Renal cortical epithelial cell (primary cell): Measurements from ENCODE around the gene TMEM176A. TPM values are rescaled to one million over a fixed set of nuclear protein-coding genes. Genes with fewer than 3 reads are reported as not detected.
"Not testable (repeated sequence)": the region's sequence is repeated elsewhere in the genome, so short reads cannot be mapped to it uniquely, and the experiment has no call there.

Experiments
- DNase-seq: peaks from one replicate; pipeline ENCODE4 v3.0.0-alpha.2; 2011; ENCODE audit warnings: low read depth
- total RNA-seq: library from RNA; depleted of rRNA; stranded (reverse); fragments of >200 nt; gene quantifications from 2 replicates; pipeline ENCODE4 v1.2.3, GENCODE V29; 2014

The TMEM176A gene
- total RNA-seq: 0.35 TPM in 1 of 2 replicates, not detected in the other

GRCh38 chr7:150800581-150801241, at the start of gene TMEM176A:
TSS of gene TMEM176A (plus strand) at chr7:150800769. CDS start at chr7:150801551, 782 bp downstream.
- no peak for DNase-seq

- no peak for DNase-seq
Observed at GRCh38 chr7:150751702-150752101, 48.9 kb upstream of the TMEM176A start.

DNA sequence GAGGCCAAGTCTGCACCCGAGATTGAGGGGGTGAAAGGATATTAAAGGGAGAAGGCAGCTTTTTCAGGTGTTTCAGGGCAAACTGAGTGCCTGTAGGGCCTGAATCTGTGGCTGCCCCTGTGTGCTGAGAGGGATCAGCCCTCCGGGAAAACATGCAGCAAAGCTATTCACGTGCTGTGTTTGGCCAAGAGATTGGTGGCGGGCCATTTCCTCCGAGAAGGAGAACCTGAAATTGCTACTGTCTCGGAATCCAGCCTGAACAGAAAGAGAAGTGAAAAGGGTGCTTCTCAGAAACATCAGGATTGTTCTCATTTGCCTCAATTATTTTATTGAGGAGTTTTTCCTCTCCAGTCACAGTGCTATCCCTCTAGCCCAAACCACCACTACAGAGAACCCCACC, 47.3 kb upstream of the TMEM176A start:
- DNase-seq: no peak

DNA sequence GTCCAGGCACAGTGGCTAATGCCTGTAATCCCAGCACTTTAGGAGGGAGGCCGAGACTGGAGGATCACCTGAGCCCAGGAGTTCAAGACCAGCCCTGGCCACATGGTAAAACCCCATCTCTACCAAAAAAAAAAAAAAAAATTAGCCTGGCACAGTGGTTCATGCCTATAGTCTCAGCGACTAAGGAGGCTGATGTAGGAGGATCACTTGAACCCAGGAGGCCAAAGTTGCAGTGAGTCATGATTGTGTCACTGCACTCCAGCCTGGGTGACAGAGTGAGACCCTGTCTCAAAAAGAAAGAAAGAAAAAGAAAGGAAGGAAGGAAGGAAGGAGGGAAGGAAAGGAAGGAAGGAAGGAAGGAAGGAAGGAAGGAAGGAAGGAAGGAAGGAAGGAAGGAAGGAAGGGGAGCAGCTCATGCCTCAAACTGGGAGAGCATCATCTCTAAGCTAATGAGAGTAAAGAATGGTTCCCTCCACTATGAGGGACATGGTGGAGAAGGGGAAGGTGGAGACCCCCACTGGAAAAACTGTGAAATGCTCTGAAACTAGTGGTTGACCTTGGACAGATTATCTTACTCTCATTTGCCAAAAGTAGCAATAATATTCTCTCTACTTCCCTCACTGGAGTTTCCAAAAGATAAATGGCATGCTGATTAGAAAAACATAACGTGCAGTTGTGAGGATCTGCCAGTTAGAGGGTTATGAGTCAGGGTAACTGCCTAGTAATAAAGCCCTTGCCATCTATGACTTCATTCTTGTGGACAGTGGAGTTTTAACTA, 46.6 kb upstream of the TMEM176A start:
- no peak for DNase-seq

DNA sequence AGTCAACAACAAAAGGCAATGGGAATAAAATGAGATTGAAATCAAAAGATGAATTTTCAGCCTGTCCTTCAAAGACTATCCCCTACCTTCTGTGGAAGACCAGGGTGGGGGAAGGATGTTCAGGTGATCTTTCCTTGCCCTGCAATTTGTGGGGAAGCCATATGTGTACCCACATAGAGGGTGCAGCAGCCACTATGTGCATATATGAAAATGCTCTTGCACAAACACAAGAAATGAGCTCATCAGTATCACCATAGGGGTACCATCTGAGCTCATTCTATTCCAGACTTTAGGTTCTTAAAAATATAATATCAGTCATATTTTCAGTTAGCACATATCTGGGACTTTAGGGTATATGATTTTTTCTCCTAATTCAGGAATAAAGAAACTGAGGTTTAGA, 45.6 kb upstream of the TMEM176A start:
- no peak for DNase-seq

GRCh38 chr7:150755473-150756099, 45.0 kb upstream of the TMEM176A start:
- DNase-seq: no peak

DNA sequence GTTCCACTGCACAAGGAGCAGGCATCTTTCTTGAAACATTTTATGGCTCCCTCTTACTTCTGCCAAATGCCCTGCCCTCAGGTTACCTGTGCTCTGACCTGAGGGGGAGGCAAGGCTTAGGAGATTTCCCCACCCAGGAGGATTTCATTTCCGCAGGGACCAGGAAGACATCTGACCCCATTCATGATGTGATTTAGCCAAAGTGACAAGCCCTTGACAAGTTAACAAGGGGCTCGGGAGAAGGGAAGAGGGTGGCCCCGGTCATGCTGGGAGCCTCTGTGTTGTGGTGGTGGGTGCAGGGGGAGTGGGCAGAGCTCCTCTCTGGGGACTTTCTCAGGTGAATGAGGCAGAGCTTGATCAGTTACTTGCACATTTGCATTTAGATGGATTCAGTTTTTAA, 44.4 kb upstream of the TMEM176A start:
- no peak for DNase-seq

DNA sequence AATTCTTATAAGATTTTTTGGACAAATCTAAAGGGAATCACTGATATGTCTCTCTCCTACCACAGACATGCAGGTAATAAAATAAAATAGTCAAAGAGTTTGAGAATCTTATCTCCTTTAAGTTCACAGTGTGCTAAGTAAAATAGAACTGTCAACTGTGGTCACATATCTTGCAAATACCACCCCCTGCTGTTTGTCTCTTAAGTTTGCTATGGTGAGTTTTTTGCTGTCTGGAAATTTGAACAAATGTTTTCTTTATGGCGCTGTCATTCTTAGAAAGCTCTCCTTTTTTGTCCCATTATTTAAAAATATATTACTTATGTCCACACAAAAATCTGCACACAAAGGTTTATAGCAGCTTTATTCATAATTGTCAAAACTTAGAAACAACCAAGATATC, 43.7 kb upstream of the TMEM176A start:
- no peak for DNase-seq

DNA sequence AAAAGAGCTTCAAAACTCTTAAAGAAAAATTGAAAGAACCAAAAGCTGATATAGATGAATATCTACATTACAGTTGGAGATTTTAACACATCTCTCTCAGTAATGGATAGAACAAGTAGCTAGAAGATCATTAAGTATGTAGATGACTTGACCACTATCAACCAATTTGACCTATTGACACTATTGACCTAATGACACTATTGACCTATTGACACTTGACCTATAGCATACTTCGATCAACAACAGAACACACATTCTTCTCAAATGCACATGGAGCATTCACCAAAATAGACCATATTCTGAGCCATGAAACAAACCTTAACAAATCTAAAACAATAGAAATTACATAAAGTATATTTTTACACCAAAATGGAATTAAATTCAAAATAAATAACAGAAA, 41.1 kb upstream of the TMEM176A start:
- no peak for DNase-seq

DNA sequence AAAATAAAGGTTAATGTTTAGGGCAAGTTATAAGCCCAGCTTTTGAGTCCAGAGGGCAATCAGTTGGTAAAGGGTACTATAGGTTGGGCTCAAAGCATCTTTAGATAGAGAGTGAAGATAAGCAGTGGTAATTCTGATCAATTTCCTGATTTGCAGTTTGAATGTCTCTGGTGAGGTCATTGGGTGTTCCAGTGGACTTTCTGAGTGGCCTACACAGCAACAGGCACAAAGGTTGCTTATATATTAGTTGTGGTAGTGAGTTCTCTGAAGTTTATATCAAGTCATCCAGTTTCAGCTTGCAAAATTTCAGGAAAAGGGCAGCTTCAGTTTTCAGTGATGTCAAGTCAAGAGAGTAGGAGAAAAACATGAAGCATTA, 34.2 kb upstream of the TMEM176A start:
- no peak for DNase-seq

- no peak for DNase-seq
Observed at GRCh38 chr7:150769768-150770167, 30.8 kb upstream of the TMEM176A start.

- DNase-seq: not testable (repeated sequence)
Observed at GRCh38 chr7:150774131-150774530, 26.4 kb upstream of the TMEM176A start.

GRCh38 chr7:150778014-150778737, 22.4 kb upstream of the TMEM176A start:
- DNase-seq: no peak

DNA sequence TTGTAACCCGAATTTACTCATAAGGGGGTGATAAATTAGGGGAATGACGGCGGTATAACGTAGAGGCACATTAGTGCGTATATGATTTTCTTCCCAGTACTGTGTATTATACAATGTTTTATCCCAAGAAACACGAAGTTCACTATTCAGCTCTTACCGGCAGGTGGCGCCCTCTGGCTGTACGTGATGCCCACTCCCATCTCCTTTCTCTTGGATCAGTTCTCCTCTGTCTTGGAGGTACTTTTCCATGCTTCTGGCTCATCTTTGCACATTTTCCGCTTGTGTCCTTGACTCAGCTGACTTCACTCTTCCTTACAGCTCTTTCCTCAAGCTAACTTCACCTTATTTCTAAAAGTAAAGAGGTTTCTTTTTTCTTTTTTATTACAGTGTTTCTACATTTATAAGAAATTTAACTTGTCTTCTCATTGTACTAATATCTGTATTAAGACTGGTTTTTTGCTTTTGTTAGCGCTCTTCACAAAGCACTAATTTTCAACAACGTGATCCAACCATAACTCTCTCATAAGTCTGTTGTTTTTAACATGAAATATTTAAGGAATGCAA, 21.7 kb upstream of the TMEM176A start:
- DNase-seq: peak; percentile 50

- peak; percentile 27 for DNase-seq
Observed at GRCh38 chr7:150780292-150780691, 20.3 kb upstream of the TMEM176A start.

DNA sequence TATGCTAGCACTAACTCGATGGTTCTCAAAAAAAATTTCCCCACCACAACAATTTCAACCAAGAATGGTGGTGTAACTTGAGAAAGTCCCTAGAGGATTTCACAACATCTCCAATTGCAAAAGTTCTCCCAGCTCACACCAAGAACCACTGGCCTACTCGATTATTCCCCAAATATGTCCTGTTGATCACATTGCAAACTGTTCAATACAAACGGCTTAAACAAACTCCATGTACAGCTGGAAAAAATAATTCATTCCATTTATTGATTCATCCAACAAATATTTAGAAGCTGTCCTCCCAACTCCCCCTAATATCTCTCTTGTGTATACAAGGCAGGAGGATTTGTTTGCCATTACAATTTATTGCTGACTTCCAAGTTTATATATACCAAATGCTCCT, 19.5 kb upstream of the TMEM176A start:
- peak; percentile 80 for DNase-seq

- no peak for DNase-seq
Observed at GRCh38 chr7:150781961-150782360, 18.6 kb upstream of the TMEM176A start.

DNA sequence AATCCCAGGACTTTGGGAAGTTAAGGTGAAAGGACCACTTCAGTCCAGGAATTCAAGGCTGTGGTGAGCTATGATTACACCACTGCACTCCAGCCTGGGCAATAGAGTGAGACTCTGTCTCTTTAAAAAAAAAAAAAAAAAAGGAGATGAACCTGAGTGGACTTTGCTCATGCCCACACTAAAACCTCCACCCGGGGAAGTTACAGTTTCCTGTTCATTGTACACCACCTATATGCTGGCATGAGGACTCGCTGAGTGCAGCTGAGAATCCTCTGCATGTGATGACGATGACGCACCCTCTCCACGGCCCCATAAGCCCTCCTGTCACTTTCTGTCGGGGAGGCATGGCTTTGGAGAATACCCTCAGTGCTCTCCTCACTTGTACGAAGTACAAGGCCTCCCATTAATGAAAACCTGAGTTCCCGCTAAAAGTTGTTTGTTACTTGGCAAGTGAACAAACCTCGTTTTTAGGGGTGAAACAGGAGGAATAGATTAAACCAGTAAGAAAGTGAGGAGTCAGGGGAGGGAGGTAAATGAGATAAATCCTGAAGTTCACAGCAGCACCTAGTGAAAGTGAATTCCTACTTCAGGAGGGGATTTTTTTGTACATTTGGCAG, 16.3 kb upstream of the TMEM176A start:
- DNase-seq: peak; percentile 57

DNA sequence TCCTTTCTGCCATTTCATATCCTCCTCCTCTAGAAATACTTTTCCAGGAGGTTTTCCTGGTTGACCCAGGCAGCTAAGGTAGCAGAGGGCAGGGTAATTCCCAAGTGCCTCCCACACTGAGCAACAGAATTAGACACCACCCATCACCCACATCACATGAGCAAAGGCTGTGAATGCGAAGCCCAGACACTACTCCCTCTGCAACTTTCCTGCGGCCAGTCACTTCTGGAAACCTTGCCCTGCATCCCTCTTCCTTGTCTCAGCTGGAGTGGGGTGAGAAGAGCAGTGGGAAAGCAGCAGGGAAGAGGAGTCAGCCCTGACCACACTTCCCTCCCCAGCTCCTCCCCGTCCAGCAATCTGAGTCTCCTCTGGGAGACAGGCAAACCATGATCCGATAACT, 15.6 kb upstream of the TMEM176A start:
- DNase-seq: peak; percentile 61

- DNase-seq: no peak
Observed at GRCh38 chr7:150787321-150788281, 13.0 kb upstream of the TMEM176A start.
